ENCODE measurements around the gene DEDD2. TPM values are rescaled to one million over a fixed set of nuclear protein-coding genes. Genes with fewer than 3 reads are reported as not detected.

The DEDD2 gene
- total RNA-seq, 1 donor from 2014 or later, result 19.9 TPM

DNA sequence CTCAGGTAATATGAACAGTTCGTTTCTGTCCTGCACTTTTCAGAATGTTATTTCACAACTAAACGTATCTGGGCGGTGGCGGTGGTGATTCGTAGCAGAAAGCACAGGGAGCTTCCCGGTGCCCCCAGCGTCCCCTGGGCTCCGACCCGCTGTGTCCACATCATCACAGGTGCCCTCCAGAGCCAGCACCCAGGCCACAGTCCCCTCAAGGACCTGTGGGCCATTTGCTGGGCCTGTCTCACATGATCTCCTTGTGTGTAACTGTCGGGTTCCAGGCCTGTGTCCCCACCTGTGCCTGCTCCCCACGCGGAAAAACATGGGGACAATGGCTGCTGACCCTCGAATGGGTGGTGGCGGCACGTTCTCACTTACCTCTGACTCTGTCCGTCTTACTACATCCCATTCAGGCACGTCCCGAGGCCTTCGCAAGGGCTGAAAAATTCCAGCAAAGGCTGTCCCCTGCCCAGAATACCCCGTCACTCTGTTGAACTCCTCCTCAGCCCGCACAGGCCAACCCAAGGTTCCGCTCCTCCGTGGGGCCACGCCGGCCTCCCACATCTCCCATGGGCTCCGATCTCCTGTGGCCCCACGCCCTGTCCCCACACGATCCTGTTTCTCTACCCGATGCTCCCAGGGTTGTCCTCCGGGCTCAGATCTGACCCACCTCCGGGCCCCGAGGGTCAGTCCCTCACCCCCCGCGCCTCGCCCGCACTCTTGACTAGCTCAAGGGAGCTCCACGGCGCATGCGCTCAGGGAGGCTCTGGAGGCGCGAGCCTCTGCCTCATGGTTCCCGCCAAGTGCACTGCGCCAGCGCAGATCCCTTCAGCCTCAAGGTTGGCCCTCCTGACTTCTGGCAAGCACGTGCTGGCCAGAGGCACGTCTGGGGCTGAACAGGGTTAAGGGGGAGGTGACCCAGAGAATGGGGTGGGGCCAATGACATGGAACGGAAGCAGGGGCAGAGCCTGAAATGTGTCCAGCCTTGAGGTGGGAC lies 21.2 kb downstream of the DEDD2 start:
- TF ChIP-seq, protein P1, sequence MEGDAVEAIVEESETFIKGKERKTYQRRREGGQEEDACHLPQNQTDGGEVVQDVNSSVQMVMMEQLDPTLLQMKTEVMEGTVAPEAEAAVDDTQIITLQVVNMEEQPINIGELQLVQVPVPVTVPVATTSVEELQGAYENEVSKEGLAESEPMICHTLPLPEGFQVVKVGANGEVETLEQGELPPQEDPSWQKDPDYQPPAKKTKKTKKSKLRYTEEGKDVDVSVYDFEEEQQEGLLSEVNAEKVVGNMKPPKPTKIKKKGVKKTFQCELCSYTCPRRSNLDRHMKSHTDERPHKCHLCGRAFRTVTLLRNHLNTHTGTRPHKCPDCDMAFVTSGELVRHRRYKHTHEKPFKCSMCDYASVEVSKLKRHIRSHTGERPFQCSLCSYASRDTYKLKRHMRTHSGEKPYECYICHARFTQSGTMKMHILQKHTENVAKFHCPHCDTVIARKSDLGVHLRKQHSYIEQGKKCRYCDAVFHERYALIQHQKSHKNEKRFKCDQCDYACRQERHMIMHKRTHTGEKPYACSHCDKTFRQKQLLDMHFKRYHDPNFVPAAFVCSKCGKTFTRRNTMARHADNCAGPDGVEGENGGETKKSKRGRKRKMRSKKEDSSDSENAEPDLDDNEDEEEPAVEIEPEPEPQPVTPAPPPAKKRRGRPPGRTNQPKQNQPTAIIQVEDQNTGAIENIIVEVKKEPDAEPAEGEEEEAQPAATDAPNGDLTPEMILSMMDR (IDR thresholded peaks at IDR 0.05), result no peak
- no peak overlapping the region for H3K27ac Mint-ChIP-seq (ENCODE audit: unreplicated experiment)
- peak; percentile 94 for DNase-seq (ENCODE audit: low spot score)
- H3K4me1 Mint-ChIP-seq (ENCODE audit: low read depth), result peaks cover 3% of the 10 kb centered on the region
- H3K4me3 Mint-ChIP-seq (ENCODE audit: unreplicated experiment), result no peak overlapping the region
- peaks cover 25% of the 10 kb centered on the region for H3K36me3 Mint-ChIP-seq (ENCODE audit: low read depth)
- peaks cover 7% of the 10 kb centered on the region for H3K27me3 Mint-ChIP-seq (ENCODE audit: low read depth)
- H3K9me3 Mint-ChIP-seq (ENCODE audit: low read depth), result peaks cover 7% of the 10 kb centered on the region

DNA sequence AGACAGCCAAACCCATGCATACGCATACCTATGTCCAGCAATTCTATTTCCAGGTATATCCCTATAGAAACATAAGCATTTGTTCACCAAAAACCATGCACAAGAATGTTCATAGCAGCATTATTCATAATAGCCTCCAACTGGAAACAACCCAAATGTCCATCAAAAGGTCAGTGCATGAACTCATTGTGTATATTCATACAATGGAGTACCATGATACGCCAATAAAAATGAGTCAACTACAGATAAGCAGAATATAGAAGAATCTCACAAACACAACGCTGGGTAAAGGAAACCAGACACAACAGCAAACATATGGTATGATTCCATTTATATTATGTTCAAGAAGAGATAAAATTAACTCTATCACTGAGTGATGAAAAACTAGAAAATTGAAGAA lies 23.8 kb downstream of the DEDD2 start:
- Mint-ChIP-seq H3K4me1 (ENCODE audit: low read depth) (peaks cover 3% of the 10 kb centered on the region), H3K27me3 (ENCODE audit: low read depth) (peaks cover 18% of the 10 kb centered on the region), H3K27ac (ENCODE audit: unreplicated experiment) (no peak overlapping the region), H3K4me3 (ENCODE audit: unreplicated experiment) (no peak overlapping the region), H3K36me3 (ENCODE audit: low read depth) (peaks cover 15% of the 10 kb centered on the region), H3K9me3 (ENCODE audit: low read depth) (peaks cover 7% of the 10 kb centered on the region)
- DNase-seq (ENCODE audit: low spot score), result no peak
- TF ChIP-seq, protein P1 (IDR thresholded peaks at IDR 0.05), result no peak

DNA sequence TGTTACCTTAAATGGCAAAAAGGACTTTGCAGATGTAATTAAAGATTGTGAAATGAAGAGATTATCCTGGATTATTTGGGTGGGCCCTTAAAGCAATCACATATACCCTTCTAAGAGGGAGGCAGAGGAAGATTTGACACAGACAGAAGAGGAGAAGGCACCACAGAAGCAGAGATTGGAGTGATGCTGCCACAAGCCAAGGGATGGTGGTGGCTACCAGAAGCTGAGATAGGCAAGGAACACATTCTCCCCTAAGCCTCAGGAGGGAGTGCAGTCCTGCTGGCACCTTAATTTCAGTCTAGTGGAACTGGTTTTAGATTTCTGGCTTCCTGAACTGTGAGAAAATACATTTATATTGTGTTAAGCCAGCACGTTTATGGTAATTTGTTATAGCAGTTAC lies 24.2 kb downstream of the DEDD2 start:
- no peak for DNase-seq (ENCODE audit: low spot score)
- TF ChIP-seq, protein P1 (IDR thresholded peaks at IDR 0.05), result no peak
- peaks cover 3% of the 10 kb centered on the region for H3K4me1 Mint-ChIP-seq (ENCODE audit: low read depth)
- peaks cover 12% of the 10 kb centered on the region for H3K36me3 Mint-ChIP-seq (ENCODE audit: low read depth)
- H3K4me3 Mint-ChIP-seq (ENCODE audit: unreplicated experiment), result no peak overlapping the region
- no peak overlapping the region for H3K27ac Mint-ChIP-seq (ENCODE audit: unreplicated experiment)
- peaks cover 7% of the 10 kb centered on the region for H3K9me3 Mint-ChIP-seq (ENCODE audit: low read depth)
- peaks cover 18% of the 10 kb centered on the region for H3K27me3 Mint-ChIP-seq (ENCODE audit: low read depth)

DNA sequence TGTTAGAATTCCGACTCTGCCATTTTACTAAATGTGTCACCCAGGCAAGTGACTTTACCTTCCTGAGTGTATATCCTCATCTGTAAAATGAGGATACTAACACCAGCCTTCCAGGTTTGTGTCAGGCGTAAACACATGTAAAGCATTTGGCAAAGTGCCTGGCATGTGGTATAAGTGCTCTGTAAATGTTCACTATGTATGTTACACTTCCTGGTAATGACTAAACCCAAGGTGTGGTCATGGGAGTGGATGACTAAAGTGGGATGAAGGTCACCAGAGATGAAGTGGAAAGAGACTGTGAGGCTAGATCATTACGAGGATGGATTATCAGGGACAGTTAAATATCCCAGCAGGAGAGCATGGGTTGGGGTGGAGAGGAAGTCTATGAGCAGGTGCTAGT lies 25.6 kb downstream of the DEDD2 start:
- peaks cover 19% of the 10 kb centered on the region for H3K27me3 Mint-ChIP-seq (ENCODE audit: low read depth)
- no peak overlapping the region for H3K27ac Mint-ChIP-seq (ENCODE audit: unreplicated experiment)
- H3K36me3 Mint-ChIP-seq (ENCODE audit: low read depth), result peaks cover 7% of the 10 kb centered on the region
- DNase-seq (ENCODE audit: low spot score), result no peak
- peaks cover 3% of the 10 kb centered on the region for H3K4me1 Mint-ChIP-seq (ENCODE audit: low read depth)
- H3K4me3 Mint-ChIP-seq (ENCODE audit: unreplicated experiment), result no peak overlapping the region
- TF ChIP-seq, protein P1 (IDR thresholded peaks at IDR 0.05), result no peak
- peaks cover 7% of the 10 kb centered on the region for H3K9me3 Mint-ChIP-seq (ENCODE audit: low read depth)

DNA sequence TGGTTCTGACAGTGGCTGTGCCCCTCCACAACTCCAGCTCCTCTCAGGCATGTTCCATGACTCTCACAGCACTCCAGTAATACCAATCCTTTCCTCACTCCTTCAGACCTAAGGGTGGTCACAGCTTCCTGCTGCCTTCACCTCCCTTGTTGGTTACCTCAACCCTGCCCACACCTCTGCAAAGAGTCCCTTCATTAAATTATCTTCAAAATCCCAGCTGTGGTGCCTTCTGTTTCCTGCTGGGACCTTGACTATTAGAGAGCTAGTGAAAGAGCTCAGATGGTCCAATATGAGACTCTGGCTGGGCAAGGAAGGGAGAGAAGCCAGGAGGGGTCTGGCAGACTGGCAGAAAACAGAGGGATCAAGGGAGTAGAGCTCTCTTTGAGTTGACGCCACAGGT lies 26.1 kb downstream of the DEDD2 start:
- Mint-ChIP-seq H3K4me3 (ENCODE audit: unreplicated experiment) (no peak overlapping the region), H3K27ac (ENCODE audit: unreplicated experiment) (no peak overlapping the region), H3K36me3 (ENCODE audit: low read depth) (peaks cover 6% of the 10 kb centered on the region), H3K27me3 (ENCODE audit: low read depth) (peaks cover 20% of the 10 kb centered on the region), H3K9me3 (ENCODE audit: low read depth) (peaks cover 7% of the 10 kb centered on the region), H3K4me1 (ENCODE audit: low read depth) (peaks cover 3% of the 10 kb centered on the region)
- TF ChIP-seq, protein P1 (IDR thresholded peaks at IDR 0.05), result no peak
- DNase-seq (ENCODE audit: low spot score), result no peak
